GM21576 (cell line): ENCODE measurements around the gene SALL1.

Source experiments
- ATAC-seq: cut with Tn5 transposase; IDR thresholded peaks from one replicate; pipeline ENCODE4 v1.9.1; 2021; ENCODE audit warnings: mild to moderate bottlenecking, moderate library complexity; ENCODE audit not compliant: unreplicated experiment

SALL1 gene

DNA sequence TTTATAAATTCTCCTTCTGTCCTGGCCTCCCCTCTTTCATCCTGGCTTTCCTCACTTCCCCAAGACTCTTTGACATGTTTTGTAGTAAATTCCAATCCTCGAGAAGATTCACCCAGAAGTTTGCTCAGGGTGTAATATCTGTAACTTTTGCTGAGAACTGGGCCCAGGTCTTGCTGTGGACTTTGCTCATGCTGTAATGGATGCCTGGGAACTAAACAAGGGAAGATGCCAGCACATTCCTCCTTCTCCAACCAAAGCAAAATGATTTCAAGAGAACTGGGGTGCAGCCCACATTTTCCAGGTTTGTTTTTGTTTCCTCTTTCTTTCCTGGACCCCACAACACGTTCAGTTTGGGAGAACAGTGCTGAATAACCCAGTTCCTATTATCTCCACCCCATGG is 6.6 kb upstream of the SALL1 start:
- ATAC-seq = no peak

DNA sequence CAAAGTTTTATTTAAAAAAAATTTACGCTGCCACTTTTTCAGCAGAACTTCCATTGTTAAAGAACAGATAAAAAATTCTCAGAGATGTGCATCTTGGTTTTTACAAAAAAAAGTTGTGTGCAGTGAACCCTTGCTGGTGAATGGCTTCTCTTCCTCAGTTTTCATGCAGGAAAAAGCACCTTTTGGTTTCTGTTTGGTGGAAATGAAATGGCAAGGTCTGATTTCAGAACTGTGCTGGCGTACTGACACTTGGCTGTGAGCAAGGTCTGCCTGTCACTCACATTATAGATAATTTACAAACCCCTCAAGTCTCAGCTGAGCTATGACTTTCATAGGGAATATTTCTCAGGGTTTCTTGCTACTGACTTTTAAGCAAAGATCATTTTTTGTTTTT is 5.7 kb upstream of the SALL1 start:
- ATAC-seq = no peak

DNA sequence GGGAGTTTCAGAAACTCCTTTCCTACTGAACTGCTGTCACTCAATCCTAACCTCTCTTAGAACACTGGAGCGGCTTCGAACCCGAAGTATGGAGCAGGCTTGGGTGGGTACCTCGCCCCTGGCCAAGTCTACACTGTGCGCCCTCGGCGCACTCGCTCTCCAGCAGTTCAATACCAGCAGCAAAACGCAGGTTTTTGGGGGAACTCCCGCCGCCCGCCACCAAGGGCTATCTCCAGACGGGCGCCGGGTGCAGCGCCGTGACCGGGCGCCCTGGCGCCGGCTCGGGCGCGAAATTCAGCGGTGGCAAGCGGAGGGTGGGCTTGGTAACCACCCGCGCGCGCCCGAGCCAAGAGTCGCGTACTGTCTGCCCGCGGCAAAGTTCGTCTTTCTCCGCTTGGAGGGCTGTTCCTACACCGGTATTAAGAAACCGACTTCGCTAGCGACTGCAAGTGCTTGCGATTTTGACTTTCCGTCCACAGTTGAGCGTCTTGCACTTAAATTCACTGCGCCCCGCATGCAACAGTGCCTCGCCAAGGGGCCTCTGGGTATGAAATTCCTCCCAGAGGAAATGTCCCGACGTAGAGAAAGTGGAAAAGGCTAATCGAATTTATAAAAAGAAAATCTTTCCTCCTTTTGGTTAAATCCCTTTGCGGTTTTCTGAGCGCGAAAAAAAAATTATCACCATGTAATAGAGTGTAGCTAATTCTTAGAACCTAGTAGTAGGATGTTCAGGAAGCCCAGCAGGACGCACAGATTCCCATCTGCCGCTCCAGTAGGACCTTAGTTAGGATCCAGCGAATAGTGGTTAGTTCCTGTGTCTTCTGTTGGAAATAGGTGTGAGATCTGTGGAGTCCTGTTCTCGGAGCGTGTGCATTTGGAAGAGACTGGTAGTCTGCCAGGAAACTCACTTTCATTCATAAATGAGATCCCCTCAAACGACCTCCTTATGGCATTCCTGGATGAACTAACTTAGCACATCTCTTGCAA is 5.0 kb upstream of the SALL1 start:
- ATAC-seq = no peak

DNA sequence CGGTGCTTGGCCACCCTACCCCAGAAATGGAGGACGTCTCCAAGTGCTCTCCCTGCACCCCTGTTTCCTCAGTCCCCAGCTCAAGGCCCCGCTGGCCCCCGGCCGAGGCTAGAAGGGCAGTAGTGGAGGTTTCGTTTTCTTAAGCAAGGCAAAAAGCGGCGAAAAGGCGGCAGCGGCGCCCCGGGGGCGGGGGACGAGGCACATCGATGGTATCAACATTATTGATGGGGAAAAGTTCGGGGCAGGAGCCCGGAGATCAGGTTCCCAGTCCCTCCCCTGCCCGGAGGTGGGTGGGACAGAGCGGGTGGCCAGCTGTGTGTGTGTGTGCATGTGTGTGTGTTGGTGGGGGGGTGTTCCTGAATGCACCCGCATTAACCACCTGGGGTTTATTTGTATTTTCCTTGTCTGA is 4.1 kb upstream of the SALL1 start:
- no peak for ATAC-seq

DNA sequence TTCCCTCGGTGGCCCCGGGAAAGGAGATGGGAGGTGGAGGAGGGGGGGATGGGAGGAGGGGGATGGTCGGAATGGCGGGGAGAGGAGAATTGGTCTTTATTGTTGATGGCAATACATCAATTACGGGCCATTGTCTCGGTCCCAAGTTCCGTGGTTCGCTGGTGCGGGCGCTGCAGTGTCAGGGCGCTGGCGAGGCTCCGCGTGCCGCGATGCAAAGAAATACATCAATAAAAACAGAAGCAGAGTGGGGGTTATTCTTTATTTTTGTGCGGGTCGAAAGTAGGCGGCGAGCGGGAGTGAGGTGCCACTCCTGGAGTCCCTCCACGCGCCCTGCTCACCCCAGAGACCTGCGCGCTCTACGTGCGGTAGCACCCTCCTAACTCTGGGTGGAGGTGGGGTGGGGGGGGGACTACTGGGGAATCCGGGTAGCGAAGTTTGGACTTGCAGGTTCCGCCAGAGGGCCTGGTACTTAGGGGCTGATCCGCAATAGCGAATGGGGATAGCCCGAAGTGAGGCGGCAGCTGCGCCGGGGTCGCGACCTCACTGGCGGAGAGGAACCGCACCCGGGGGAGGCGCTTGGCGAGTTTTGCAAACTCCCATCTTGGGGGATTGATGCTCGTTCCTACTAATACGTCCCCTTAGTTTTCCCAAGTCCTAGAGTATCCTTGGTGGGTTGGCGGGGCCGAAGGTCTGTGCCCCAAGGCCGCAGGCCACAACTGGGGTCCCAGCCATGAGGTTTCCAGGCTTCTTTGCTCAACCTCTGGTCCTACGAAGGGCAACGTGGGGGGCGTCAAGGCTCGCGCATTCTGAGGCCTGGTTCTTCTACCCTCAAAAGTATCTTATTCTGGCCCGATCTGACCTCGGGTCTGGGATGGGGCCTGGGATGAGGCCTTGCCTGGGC is 3.5 kb upstream of the SALL1 start:
- no peak for ATAC-seq

DNA sequence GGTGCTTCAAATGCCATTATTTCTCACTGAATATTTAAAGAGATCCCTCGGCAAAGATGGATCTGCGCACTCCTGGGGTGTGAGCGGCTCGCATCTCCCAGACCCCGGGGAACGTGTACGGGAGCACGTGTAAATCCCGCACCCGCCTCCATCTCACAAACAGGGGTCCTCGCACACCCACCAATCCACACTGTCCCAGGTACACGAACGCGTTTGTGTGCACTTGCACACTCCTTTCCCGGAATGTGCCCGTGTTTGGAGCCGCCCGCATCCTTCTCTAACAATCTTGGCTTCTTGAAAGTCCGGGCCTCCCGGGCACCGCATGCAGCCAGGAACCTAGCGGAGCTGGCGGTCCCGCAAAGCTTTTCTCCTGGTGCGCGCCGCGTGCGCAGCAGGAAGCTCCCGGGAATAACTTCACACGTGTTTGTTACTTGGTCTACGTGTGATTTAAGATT is 2.5 kb upstream of the SALL1 start:
- no peak for ATAC-seq

DNA sequence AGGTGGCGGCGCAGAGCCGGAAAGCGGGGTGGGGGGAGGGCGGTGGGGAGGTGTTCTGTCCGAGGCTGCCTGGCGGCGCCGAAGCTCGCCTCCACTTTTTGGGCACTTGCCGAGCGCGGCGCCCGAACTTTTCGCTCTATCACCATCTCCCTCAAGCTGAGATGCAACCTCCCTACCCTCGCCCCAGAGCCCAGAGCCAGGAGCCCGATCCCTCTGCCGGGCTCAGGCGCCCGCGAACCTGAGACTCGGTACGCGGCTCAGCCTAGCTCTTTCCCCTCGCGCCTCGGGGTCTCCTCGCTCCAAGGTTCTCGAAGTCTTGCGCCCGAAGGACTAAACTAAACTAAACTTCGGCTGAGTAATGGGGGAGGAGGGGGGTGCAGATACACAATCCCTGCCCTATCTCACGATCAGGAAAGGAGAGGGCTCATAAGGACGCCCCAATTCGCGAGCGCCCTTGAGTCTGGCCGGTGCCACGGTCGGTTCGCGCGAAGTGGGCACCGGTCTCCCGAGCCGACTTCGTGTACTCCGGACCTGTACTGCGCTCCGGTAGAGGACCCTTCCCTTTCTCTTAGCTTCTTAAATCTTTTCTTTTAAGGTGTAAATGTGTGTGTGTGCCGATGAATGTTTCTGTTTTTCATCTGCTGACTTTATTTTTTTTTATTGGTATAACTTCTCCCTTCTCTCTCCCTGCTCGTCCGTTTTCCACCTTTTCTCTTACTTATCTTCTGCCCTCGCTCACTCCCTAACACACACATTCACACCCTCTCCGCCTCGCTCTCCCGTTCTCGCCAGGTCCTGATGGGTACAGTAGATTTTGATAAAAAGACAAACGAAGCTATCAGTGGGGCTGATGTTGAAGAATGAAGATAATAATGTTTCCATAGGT is 1.9 kb upstream of the SALL1 start:
- no peak for ATAC-seq

DNA sequence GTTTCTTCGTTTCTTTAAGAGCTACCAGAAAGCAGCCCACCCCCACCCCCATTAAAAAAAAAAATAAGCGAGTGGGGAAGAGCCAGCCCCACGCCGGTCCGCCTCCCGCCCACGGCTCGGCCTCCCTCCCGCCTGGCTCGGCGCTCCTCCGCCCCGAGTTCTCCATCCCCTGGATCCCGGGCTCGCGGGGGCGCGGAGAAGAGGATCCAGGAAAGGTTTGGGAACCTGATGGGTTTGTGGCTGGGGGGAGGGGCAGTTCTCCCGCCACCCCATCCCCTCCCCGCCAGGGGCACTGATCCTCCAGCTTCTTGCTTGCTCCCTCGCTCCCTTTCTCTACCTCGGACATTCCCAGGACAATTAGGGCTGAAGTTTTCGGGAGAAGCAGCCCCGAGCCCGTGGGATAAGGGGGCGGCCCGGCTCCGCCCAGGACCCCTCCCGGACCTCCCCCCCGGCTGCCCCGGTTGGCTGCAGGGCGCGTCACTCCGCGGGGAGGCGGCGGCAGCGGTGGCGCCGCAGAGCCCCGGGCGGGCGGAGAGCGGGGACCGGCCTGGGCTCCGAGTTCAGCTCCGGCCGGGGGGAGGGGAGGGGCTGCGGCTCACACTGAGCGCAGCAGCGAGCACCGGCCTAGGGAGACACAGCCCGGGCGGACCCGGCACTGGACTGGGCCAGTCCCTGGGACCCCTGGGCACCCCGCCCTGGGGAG is 1.0 kb upstream of the SALL1 start:
- ATAC-seq = no peak

DNA sequence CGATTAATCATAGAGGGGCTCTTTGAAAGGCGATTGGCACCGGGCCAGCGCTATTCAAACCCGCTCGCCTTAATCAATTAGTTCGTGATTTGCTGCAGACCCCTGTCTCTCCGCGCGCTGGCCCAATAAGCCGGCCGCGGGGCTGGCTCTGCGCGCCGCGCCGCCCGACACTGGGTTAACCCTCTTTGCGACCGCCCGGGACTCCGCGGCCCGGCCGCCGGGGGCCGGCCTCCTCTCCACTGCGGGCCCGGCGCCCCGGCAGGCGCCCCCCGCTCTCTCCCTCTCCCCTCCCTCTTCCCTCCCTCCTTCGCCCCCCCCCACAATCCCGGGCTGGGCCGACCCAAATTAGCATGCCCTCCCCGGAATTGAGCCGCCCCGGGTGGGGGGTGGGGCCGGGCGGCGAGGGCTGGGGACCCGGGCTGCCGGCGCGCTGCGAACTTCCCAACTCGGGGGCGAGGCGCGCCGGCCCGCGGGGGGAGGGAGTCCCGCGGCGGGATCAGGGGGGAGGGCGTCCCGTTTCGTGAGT is 428 bp upstream of the SALL1 start:
- no peak for ATAC-seq

DNA sequence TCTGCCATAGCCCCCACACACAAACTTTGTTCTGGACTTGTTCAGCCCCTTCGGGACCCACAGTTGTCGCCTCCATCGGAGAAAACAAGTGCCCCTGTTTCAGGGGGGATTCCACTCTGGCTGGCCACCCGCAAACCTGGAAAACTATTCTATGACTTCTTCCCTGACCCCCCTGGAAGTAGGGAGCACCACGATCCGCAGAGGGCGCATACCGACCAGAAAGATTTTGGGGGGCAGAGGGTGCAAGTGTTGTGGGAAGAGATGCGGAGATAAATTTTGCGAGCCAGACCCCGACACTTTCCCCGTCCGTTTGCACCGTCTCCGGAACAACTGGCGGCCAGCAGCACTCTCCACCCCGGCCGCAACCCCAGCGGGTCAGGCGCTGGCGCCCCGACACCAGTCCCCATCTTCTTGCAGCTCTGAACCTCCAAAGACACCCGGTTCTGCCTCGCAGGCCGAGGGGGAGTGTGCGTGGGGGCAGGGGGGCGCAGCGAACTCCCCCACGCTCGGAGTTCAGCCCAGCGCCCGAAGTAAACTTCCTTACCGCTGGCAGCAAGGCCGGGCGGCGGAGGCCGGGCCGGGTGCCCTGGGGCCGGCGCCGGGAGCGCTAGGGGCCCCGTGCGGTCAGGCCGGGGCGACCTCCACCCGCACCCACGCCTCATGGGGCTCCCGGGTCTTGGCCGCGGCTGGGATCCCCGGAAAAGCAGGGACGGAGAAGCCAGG is 744 bp downstream of the SALL1 start:
- ATAC-seq = no peak

DNA sequence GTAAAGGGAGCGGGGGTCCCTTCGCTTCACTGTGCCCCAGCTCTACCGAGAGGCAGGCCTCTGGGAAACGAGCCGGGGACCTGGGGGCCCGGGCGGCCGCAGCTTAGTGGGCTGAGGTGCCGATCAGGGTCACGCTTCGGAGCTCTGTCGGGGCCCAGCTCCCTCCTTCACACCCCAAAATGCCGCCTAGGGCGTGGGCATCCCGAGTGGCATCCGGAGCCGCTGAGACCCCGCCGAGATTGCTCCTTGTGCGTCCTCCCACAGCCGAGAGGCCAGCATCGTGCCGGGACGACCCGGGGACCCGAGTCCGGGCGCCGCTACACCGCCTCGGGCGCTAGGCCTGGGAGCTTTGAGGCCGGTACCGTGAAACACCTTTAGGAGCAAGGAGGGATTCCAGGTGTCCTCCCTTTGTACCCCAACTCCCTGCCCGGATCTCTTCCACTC is 1.3 kb downstream of the SALL1 start:
- no peak for ATAC-seq

DNA sequence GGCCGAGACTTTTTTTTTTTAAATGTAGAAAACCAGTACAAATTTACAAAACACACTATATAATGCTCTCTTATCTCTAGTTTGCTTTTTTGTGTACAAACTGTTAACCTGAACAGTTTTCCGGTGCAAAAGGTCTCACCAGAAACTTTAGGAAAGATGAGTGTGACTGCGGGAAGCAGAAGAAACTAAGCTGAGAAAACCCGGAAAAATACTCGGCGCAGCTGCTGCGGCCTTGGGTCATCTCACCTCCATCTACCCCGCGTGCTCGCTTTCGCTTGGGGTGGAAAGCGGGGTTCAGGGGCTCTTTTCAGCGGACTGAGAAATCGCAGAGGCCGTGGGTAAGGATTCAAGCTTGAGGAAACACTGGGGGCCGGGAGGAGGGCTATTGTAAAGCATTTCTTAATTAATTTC is 1.8 kb downstream of the SALL1 start:
- no peak for ATAC-seq

DNA sequence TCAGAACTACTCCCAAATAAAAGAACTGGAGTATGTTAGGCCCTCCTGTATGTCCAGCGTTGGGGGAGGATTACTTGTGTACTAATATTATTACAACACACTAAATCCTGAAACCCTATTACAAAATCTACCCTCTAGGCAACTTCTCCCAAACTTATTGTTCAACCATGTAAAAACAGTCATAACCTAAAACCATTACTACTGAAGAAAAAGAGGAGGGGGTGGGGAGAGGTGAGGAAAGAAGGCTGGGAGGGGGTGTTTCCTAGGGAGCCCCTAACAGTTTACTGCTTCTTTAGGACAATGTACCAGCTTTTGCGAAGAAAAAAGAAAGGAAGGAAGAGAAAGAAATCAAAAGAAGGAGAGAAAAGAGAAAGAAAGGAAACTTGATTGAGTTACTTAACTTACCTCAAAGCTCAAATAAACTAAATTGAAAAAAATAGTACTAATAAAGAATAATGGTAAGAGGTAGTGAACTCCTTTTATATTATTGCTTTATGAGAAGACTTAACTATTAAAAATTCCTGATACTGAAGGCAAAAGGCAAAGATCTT is 2.3 kb downstream of the SALL1 start:
- no peak for ATAC-seq

DNA sequence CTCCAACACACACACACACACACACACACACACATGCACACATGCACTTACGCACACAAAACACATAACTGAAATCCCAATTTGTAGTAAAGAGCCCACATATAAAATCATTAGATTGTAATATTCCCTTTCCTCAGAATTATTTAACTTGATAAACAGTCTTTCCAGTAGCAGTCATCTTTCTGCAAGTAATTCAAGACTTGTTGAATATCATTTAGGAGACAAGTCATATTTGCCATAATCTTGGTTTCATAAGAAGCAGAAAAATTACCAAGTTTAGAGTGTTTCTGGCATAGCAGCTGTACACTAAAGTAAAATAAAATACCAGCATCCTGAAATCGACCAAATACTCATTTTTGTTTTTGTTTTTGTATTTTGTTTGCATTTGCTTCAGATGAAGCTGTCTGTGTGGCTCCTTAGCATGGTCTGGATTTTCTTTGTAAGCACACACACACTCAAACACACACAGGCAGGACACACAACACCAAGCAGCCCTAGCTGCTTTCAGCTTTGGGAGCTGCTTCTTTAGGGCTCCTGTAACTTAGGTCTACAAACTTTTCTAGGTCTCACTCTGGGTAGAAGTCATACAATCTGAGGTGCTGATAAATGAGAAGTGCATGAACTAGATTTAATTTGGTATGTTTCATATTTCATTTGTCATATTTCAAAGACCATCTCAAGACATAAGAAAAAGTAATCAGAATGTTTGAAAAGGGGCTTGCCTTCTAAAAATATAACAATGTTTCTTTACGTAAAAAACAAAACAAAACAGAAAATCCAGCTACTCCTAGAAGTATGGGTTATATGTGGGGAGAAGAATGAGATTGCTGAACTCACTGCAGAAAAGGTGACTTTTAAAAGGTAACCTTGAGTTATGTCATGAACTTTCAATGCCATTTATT is 3.0 kb downstream of the SALL1 start:
- ATAC-seq = no peak

DNA sequence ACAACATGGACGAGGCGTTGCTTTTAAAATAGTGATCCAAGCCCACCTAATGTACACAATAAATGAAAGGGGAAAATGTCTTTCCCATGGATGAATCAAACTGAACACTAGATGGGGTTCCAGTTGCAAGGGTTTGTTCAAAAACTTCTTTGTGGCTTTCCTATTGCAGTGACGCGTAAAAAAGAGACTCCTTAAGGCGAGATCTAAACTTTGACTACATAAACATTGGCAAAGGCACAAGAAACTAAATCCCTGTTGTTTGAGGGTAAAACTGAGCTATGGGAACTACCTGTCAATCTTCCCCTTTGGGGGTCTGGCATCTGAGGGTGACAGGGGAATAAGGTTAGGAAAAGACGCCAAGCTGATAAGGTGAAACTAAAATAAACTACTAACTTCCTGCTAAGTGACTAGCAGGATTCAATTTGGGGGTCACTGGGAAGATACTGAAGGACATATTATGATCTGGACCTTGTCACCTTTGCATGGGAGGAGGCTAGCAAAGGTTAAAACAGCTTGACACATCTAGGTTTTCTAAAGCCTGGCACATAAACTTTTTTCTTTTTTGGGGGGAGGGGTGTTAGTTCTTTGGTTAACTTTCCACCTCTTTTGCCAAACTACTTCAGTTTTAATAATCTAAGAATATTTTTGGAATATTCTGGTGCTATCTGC is 4.7 kb downstream of the SALL1 start:
- ATAC-seq = no peak

DNA sequence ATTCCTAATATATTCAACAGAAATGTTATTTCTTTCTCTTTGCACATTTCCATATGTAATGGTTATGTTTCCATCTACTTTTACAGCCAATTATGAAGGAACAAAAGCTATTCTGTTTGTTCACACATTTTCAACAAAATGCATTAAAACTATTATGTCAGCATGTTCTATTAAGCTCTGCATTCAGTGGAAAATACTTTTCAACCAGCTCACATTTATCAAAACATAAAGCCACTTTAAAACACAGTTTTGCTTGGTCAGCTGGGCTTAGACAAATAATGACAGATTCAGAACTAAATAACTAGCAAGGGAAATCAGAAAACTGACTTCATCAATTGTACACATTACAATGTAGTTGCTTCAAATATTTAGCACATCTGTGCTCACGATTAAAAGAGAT is 6.9 kb downstream of the SALL1 start:
- no peak for ATAC-seq
